ENCODE results near the gene ANKRD35. TPM values are rescaled to one million over a fixed set of nuclear protein-coding genes. Genes with fewer than 3 reads are reported as not detected.

Gene ANKRD35
- total and polyA plus RNA-seq, 9 of the 15 experiments (the other 6 are each of a cell fraction or from before 2014, with no cell fraction given): 0.07 to 0.14 (median 0.07) TPM; not detected in 5

GRCh38 chr1:145823565-145824498, 61.8 kb downstream of the ANKRD35 start, which contains the start of the genes POLR3C and RNF115 (continued):
- no peak for TF ChIP-seq TSHZ1 (CRISPR knock-in tag; IDR thresholded peaks at IDR 0.05)
- peak; percentile 90 for TF ChIP-seq L3MBTL2 (IDR thresholded peaks at IDR 0.05)
- TF ChIP-seq DEAF1 (CRISPR knock-in tag; IDR thresholded peaks at IDR 0.05): no peak
- no peak for TF ChIP-seq ZNF75A (CRISPR knock-in tag; IDR thresholded peaks at IDR 0.05)
- TF ChIP-seq ZEB2 (IDR thresholded peaks at IDR 0.05): no peak
- TF ChIP-seq KLF16 (IDR thresholded peaks at IDR 0.05): no peak
- TF ChIP-seq PKNOX1 (IDR thresholded peaks at IDR 0.05): peak; percentile 29; the same call in 1 of the 2 replicates
- no peak for TF ChIP-seq FUS (optimal IDR thresholded peaks at IDR 0.05; ENCODE audit: low read depth, low read length)
- TF ChIP-seq PHB (CRISPR knock-in tag; IDR thresholded peaks at IDR 0.05): no peak
- TF ChIP-seq SMAD4 (CRISPR knock-in tag; conservative IDR thresholded peaks at IDR 0.05): peak; percentile 91; the same call in 1 of the 2 replicates
- TF ChIP-seq ZNF239 (CRISPR knock-in tag; IDR thresholded peaks at IDR 0.05): no peak
- 0 out of 2 replicates have a peak, but pooled peaks have one; percentile 45 for TF ChIP-seq RERE (CRISPR knock-in tag; IDR thresholded peaks at IDR 0.05; ENCODE audit: borderline replicate concordance)
- TF ChIP-seq NR2C1 (IDR thresholded peaks at IDR 0.05): peak; percentile 14; the same call in 1 of the 2 replicates
- TF ChIP-seq NR2C1 (tag; IDR thresholded peaks at IDR 0.05): no peak
- TF ChIP-seq NR3C1 (CRISPR knock-in tag; IDR thresholded peaks at IDR 0.05): no peak
- TF ChIP-seq FIP1L1 (IDR thresholded peaks at IDR 0.05; ENCODE audit: low read depth, low read length, poor library complexity, severe bottlenecking): no peak
